ENCODE data around the gene TMEM178B. TPM values are rescaled to one million over a fixed set of nuclear protein-coding genes. Genes with fewer than 3 reads are reported as not detected.

Gene TMEM178B
- total and polyA plus RNA-seq, 9 of the 15 experiments (the other 6 are each of a cell fraction or from before 2014, with no cell fraction given) = under 0.01 to 0.03 (median 0.01) TPM; not detected in 5

DNA sequence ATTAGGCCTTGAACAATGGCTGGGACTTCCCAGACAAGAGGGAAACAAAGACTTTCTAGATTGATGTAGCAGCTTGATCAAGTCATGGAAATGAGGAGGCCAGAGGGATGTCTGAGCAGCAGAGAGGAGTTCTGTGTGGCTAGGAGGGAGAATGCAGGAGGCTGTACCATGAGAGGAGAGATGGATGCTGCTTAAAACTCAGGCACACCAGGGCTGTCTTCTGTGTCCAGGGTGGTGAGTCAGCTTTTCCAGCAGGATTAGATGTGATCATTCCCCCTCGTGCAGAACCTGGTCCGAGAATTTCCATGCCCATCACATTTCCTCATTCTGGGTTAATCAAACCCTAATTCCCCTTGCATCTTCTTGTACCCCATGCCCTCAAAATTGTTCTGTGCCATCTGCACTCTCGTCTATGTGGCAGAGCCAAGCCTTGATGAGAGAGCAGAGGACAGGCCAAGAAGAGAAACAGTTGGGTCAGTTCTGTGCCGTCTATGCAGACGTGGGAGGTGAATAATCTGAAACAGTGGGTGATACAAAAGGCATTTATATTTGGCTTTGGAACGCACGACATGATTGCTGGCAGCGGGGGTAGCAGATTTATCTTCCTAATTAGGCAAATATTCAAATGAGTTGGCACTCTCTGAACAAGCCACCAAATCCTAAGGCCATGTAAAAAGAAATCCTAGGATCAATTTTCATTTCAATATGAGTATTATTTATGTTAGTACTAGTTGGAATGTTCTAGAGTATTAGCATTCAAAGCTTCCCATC lies 160.7 kb downstream of the TMEM178B start:
- CTCF ChIA-PET (ENCODE audit: low intra/inter-chr PET ratio) = no interaction called here
- Histone ChIP-seq H3K79me2 (ENCODE audit: control insufficient read depth, insufficient read depth, low read length) (no peaks in the 10 kb centered on the region), H4K20me1 (replicated peaks; ENCODE audit: control insufficient read depth, insufficient read depth, low read length) (no peaks in the 10 kb centered on the region), H3K27me3 (ENCODE audit: control insufficient read depth in 2 of 2, insufficient read depth in 2 of 2, low read length in 2 of 2) (peaks cover 11 to 14% of the 10 kb centered on the region in 2 experiments), H2AFZ (ENCODE audit: low read depth, low read length) (no peak overlapping the region), H3K27ac (ENCODE audit: extremely low read depth, low read depth, low read length) (no peak overlapping the region), H3K4me3 (no peak overlapping the region), H3K9ac (ENCODE audit: insufficient read depth in 1 of 2, low read depth in 2 of 2, low read length in 2 of 2) (no peak overlapping the region), H3K4me1 (replicated peaks in 1 of 2; ENCODE audit: control insufficient read depth in 2 of 2, insufficient read depth in 2 of 2, low read length in 2 of 2) (no peaks in the 10 kb centered on the region), H3K9me1 (ENCODE audit: control insufficient read depth, insufficient read depth, low read length) (no peaks in the 10 kb centered on the region), H3K4me2 (ENCODE audit: insufficient read depth, low read length) (no peak overlapping the region), H3K36me3 (ENCODE audit: control insufficient read depth, insufficient read depth, low read length) (no peaks in the 10 kb centered on the region), H3K9me3 (replicated peaks; ENCODE audit: control insufficient read depth, insufficient read depth, low read depth, low read length) (no peaks in the 10 kb centered on the region)
- no peak for TF ChIP-seq ZNF239 (CRISPR knock-in tag; IDR thresholded peaks at IDR 0.05)
- no peak for TF ChIP-seq KDM2B (CRISPR knock-in tag; IDR thresholded peaks at IDR 0.05)
- no peak for TF ChIP-seq BRD9 (IDR thresholded peaks at IDR 0.05; ENCODE audit: low read depth, partially characterized antibody)
- no peak for TF ChIP-seq MAFF (IDR thresholded peaks at IDR 0.05; ENCODE audit: low read length)
- TF ChIP-seq LEF1 (IDR thresholded peaks at IDR 0.05) = no peak
- TF ChIP-seq, protein P1, sequence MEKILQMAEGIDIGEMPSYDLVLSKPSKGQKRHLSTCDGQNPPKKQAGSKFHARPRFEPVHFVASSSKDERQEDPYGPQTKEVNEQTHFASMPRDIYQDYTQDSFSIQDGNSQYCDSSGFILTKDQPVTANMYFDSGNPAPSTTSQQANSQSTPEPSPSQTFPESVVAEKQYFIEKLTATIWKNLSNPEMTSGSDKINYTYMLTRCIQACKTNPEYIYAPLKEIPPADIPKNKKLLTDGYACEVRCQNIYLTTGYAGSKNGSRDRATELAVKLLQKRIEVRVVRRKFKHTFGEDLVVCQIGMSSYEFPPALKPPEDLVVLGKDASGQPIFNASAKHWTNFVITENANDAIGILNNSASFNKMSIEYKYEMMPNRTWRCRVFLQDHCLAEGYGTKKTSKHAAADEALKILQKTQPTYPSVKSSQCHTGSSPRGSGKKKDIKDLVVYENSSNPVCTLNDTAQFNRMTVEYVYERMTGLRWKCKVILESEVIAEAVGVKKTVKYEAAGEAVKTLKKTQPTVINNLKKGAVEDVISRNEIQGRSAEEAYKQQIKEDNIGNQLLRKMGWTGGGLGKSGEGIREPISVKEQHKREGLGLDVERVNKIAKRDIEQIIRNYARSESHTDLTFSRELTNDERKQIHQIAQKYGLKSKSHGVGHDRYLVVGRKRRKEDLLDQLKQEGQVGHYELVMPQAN (IDR thresholded peaks at IDR 0.05; ENCODE audit: borderline replicate concordance) = no peak
- TF ChIP-seq PML (IDR thresholded peaks at IDR 0.05; ENCODE audit: low read length) = no peak
- TF ChIP-seq MCM5 (IDR thresholded peaks at IDR 0.05; ENCODE audit: low read depth) = no peak
- TF ChIP-seq DNMT1 (IDR thresholded peaks at IDR 0.05) = no peak
- TF ChIP-seq, protein P2, sequence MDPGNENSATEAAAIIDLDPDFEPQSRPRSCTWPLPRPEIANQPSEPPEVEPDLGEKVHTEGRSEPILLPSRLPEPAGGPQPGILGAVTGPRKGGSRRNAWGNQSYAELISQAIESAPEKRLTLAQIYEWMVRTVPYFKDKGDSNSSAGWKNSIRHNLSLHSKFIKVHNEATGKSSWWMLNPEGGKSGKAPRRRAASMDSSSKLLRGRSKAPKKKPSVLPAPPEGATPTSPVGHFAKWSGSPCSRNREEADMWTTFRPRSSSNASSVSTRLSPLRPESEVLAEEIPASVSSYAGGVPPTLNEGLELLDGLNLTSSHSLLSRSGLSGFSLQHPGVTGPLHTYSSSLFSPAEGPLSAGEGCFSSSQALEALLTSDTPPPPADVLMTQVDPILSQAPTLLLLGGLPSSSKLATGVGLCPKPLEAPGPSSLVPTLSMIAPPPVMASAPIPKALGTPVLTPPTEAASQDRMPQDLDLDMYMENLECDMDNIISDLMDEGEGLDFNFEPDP (CRISPR knock-in tag; IDR thresholded peaks at IDR 0.05) = no peak
- TF ChIP-seq, protein P3, sequence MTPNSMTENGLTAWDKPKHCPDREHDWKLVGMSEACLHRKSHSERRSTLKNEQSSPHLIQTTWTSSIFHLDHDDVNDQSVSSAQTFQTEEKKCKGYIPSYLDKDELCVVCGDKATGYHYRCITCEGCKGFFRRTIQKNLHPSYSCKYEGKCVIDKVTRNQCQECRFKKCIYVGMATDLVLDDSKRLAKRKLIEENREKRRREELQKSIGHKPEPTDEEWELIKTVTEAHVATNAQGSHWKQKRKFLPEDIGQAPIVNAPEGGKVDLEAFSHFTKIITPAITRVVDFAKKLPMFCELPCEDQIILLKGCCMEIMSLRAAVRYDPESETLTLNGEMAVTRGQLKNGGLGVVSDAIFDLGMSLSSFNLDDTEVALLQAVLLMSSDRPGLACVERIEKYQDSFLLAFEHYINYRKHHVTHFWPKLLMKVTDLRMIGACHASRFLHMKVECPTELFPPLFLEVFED (CRISPR knock-in tag; conservative IDR thresholded peaks at IDR 0.05) = no peak
- no peak for TF ChIP-seq SMARCB1 (IDR thresholded peaks at IDR 0.05; ENCODE audit: insufficient read length, low read depth)
- intact Hi-C loops (cut with micrococcal nuclease) (no loop called here), in situ Hi-C loops (cut with MboI) (no loop called here)
- under 1% methylated on average over 8 of the region's 8 CpGs for whole genome bisulfite sequencing (ENCODE audit: insufficient coverage, low coverage, missing lambda C conversion rate)
- POLR2A ChIA-PET = no interaction called here
- no peak for FAIRE-seq
- ATAC-seq = no peak
- no TSS peak for BruUV-seq (replicated peaks)
- no peak for DNase-seq (ENCODE audit: extremely low read depth in 1 of 4, low spot score in 3 of 4)
